Stromal cell of bone marrow (primary cell): Measurements from ENCODE around the gene SRGAP1.

Experiments
- DNase-seq: peaks from one replicate; pipeline ENCODE4 v3.0.0-alpha.2; 2012; ENCODE audit warnings: low read depth

Gene SRGAP1

GRCh38 chr12:63967358-63968145 is 123.1 kb downstream of the SRGAP1 start:
- peak; percentile 11 for DNase-seq

- no peak for DNase-seq
These were observed 124.2 kb downstream of the SRGAP1 start for GRCh38 chr12:63968673-63969072.

DNA sequence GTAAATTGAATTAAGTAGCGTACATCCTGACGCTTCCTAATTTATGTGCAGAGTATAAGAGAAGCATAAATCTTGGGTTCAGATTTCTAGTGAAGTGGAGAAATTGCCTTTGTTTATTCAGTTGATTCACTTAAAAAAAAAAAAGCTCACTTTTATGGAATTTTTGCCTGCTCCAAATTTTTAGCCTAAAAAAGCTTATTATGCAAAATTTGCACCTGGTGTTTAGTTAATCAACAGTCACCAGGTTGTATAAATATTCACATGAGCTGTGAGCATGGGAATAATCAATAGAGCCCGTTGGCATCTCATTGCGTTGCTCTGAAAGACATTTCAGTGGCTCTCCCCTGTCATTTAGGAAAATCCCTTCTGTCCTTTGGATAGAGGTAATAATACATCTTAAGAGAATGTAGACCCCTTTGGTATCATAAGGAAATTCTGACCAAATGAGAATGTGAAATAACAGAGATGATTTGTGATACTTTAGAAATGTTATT is 132.4 kb downstream of the SRGAP1 start:
- no peak for DNase-seq

DNA sequence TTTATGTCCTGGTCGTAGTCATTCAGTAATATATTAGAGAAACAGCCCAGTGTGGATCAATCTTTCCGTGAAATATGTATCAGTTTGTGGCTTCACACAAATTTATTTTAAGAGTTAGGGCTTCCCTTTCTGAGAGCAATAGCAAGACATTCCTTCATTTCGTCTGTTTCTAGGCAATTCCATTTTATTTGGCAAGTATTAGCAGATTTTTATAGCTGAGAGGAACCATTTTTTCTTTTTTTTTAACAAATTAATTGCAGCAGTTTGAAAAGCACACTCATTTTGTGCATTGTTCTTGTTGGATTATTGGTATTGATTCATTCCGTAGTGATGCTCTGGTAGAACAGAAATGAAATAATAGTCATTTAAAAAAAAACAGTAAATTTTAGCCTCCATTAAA is 132.9 kb downstream of the SRGAP1 start:
- no peak for DNase-seq

- DNase-seq = peak; percentile 24
These were observed 134.0 kb downstream of the SRGAP1 start for GRCh38 chr12:63978519-63978918.

GRCh38 chr12:63980211-63980610 is 135.7 kb downstream of the SRGAP1 start:
- no peak for DNase-seq

DNA sequence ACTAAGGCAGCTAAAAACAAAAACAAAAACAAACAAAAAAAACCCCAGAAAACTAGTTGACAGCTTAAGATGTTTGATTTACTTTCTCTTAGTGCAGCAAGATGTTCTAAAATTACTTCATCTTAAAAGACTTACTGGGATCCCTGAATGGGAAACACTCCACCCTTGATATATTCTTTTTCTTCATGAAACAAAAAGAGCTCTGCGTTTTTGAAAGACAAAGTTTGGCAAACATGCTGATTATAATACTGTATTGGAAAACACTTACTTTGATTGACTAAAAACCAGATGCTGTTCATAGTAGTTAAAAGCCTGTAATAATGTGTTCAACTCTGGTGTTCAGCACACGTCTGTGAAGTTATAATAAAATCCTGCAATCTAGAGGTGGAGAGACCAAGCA is 136.8 kb downstream of the SRGAP1 start:
- DNase-seq = no peak

DNA sequence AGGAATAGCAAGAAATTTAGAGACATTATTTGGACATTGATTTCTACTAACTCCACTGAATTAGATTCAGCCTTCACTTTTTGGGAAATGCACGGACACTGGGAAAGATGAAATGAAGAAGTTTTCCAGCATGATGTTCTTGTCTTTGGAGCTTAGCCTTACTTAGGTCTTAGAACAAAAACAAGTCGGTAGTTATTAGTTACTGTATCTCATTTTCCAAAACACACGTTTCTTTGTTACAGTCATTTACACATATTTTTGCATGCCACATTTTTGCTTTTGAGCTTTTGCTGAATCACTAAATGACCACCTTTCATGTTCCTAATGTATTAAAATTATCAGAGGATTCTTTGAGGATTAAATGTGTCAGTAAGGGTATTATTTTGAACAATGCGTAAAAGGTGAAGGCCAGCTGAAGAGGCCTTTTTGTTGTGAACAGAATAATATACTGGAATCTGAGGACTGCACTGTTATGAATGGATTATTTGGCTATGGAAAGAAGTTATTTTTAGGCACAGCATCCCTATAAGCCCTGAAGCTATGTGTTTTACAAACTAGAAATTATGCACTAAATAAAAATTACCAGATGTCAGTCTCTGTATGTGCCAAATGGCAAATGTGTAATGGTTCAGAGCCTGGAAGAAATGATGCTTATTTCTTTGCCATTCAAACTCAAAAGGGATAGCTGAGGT is 138.2 kb downstream of the SRGAP1 start:
- DNase-seq = no peak

DNA sequence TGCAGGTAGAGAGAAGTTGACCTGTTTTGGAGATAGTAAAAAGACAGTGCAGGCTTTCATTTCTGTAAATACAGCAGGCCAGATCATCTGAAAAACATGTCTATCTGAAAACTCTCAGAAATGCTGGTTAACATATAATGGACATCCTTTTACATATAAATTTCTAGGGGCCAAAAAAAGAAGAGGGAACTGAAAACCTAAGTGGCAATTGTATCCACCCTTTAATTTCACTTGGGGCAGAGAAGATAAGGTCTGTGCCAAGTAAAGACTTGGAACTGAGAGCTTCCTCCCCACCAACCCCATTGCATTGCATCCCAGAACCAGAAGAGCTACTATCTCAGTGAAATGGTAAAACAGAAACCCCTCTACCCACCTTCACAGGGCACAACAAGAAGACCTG is 141.0 kb downstream of the SRGAP1 start:
- DNase-seq = no peak

DNA sequence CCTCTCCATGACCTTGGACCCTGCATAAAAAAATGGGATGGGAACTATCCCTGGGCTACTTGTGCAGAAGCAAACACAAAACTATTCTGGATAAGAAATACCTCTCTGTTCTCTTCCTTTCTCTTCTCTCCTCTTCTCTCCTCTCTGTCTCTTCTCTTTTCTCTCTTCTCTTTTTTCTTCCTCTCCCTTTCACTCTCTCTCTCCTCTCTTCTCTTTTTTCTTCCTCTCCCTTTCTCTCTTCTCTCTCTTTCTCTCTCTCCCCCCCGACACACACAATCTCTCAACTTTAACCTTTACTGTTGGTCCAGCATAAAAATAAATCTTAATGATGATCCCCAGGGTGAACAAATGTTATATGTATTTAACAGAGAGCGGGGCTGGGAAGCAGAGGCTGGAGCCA is 141.4 kb downstream of the SRGAP1 start:
- DNase-seq = no peak

DNA sequence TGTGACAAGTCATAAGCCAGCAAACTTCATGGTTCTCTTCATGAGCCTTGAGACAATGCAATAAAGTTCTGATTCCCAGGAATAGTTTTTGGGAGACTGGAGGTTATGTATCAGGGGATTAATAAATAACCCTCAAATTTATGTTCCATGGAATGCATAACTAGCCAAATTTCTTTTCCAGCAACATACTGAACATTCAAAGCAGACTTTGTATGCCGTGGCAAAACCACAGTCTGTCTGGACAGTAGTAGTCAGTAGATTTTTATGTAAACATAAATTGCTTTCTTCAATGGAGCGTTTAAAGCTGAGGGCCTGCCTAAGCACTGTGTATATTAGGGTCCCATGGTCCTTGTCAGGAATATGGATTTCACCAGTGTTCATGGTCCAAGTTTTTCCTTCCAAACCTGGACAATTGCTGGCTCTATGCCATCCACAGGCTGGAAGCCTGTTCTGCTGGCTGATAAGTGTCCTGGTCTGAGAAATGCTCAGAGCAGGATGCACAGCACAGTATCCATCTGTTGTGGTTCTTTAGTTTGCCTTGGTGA is 144.9 kb downstream of the SRGAP1 start:
- no peak for DNase-seq

DNA sequence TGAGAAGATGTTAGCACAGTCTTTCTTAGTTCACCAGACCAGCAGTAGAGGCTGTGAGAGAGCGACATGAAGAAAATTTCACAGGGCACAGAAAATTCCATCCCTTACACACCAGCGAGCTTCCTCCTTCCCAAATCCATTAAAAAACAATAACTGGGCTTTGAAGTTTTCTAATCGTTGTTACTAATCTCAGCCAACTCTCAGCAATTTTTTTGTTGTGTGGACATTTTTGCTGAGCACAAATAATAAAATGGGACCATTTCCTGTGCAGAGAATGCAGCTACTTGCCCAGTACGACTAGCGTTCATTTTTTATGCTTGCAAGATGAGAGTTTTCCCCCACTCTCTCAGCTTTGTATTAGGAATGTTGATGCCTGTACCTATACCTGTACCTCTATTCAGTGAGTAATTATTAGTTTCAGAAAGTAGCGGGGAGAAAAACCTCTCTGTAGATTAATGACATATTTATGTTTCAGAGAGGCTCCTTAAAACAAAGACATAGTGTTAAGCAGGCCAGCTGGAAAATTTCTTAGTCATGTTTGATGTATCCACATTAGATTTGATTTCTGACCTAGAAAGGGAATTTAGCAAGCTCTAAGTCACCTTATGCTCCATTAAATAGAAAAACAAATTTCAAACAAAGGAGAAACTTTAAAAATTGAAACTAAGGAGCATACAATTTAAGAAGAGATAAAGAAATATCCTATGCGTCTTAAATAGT is 146.5 kb downstream of the SRGAP1 start:
- no peak for DNase-seq

DNA sequence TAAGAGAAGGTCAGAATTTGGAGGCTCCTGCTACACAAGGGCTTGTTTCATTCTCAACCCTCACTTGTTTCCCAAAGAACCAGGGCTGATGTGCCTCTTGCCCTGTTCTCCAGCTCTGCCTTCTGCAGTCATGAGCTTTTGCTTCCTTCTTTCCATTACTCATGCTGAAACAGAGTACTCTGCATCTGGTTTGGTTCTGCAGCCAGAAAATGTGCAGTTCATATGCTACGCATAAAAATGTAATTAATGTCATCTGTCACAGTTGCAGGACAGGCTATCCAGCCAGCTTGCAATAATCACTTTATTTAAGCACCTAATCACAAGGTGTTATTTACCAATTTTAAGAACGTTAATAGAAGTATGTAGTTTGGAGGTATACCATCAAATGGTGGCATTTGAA is 150.2 kb downstream of the SRGAP1 start:
- peak; percentile 14 for DNase-seq

DNA sequence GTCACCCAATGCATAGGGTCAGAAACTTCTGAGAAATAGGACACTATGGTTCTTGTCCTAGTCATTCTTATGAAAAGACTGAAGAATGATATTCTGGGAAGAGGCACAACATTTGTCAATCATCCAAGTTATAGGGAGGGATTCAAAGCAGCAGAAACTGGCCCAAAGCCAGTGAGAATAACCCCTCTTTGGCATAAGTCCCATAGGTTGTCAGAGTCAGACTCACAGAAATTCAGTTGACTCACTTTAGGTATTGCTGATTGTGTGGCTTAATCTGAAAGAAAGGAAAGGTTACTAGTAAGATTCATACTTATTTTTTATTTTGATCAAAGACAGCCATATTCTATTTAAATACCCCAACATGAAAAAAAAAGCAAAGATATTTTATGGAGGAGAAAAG is 151.0 kb downstream of the SRGAP1 start:
- DNase-seq = no peak

GRCh38 chr12:63996556-63996955 is 152.1 kb downstream of the SRGAP1 start:
- DNase-seq = no peak

DNA sequence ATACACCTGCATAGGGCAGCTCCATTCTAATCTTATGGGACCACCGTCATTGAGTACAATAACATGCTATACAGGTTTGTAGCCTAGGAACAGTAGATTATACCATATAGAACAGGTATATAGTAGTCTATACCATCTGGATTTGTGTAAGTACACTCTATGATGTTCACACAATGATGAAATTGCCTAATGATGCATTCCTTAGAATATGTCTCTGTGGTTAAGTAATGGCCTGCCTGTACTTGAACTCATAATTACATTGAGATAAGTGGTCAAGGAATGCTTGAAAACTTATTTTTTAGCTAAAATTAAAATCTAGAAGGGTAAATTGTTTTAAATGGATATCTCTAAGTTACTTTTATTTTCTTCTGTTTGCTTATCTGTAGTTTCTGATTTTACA is 152.7 kb downstream of the SRGAP1 start:
- no peak for DNase-seq

GRCh38 chr12:63998584-63998983 is 154.1 kb downstream of the SRGAP1 start:
- DNase-seq = no peak

DNA sequence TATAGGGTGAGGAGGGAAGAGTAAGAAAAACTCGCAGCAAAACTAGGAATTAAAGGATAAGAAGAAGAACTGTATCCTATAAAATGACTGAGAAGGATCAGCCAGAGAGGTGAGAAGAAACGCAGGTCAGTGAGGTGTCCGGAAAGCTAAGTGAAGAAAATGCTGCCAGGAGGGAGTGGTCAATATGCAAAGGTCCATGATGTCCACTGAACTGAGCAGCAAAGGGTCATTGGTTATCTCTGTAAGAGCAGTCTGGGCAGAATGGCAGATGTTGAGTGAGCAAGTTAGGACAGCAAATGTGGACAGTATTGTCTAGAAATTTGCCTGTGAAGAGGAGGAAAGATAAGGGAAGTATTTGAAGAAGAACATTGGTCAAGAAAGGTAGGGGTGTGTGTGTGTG is 155.4 kb downstream of the SRGAP1 start:
- DNase-seq = no peak

- peak; percentile 42 for DNase-seq
These were observed 156.9 kb downstream of the SRGAP1 start for GRCh38 chr12:64001439-64001838.

- no peak for DNase-seq
These were observed 160.1 kb downstream of the SRGAP1 start for GRCh38 chr12:64004641-64005040.

GRCh38 chr12:64006211-64006825 is 161.8 kb downstream of the SRGAP1 start:
- no peak for DNase-seq

DNA sequence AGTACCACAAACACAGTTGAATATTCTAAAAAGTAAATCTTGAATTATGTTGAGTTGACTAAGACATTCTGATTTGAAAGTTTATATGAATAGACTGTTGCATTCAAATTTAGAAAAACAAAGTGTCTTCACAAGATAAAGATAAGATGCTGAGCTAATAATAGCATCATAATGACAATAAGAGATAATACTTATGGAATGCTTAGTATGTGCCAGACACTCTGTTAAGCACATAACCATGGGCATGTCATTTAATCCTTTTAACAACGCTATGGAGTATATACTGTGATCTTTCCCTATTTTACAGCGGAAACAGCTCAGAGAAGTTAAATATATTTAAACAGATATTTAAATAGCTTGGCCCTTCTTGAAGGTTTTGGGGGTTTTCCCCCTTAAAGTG is 163.4 kb downstream of the SRGAP1 start:
- DNase-seq = no peak
